NCI-H128 (cell line): ENCODE measurements around the gene CLASP1.
"Not testable (repeated sequence)": the region's sequence is repeated elsewhere in the genome, so short reads cannot be mapped to it uniquely, and the experiment has no call there.

ENCODE experiments used
- DNase-seq: peaks from one replicate; lab custom pipeline; 2025; ENCODE audit not compliant: unreplicated experiment; lab: John Stamatoyannopoulos, UW

The CLASP1 gene

DNA sequence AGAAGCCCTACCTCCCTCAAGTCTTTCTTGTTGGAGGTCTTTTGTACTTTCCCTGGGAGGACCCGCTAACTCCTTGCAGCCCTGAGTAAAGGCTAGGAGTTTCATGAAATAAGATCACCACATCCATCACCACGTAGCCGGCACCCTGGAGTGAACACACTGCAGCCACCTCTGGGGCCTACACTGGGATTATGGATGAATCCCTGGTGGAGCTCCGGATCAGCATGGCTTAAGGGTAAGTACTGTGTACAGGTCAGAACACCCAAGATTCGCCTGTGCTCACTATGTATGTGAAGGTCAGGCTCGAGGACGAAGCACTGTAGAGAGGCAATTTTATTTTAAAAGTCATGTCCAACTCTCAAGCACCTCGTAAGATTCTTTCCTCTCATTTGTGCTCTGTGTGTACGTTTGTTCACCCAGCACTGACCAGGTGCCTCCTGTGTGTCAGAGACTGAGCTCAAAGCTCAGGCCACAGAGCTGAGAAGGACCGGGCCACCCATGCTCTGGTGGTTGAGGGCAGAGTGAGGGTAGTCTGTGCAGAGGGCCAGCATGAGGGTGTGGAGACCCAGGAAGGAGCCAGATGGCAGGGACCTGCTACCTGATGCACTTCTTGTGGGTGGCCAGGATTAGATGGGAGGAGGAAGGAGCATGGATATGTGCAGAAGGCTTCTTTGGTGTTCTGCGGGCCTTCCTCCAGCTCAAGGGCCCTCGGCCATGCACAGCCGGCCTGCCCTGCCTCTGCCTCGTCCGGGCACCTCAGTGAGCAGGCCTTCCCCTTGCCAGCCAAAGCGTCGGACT lies 297.5 kb downstream of the CLASP1 start:
- no peak for DNase-seq

DNA sequence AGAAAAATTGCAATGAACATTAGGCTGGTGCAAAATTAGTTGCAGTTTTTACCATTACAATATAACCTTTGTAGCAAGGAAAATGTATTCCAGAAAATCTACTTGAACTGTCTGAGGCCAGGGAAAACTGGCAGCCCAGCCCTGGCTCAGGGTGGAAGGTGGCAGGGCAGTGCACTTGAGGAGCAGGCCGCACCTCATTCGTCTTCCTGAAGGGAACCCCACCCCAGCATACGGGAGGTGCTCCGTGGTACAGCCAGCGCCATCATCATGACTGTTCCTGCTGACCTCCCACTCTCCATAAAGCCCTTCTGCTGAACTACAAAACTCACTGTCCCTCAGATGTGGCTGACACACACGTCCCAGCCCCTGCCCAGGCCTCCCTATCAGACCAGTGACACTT lies 298.4 kb downstream of the CLASP1 start:
- no peak for DNase-seq

DNA sequence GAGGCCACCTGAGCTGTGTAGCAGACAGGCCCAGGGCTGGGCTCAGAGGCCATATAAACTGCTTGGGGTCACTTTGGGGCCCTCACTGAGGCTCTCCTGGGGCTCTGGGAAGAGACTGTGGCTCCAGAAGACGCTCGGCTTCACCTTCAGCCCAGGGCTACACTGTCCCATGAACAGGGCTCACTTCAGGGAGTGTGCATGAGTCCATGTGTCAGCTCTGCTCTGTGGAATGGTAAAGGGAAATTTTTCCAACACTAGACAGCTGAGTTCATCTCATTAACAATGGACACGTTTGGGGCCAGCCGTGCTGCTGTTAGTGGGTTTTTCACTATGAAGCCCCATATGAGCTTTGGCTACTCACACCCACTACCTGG lies 298.9 kb downstream of the CLASP1 start:
- no peak for DNase-seq

DNA sequence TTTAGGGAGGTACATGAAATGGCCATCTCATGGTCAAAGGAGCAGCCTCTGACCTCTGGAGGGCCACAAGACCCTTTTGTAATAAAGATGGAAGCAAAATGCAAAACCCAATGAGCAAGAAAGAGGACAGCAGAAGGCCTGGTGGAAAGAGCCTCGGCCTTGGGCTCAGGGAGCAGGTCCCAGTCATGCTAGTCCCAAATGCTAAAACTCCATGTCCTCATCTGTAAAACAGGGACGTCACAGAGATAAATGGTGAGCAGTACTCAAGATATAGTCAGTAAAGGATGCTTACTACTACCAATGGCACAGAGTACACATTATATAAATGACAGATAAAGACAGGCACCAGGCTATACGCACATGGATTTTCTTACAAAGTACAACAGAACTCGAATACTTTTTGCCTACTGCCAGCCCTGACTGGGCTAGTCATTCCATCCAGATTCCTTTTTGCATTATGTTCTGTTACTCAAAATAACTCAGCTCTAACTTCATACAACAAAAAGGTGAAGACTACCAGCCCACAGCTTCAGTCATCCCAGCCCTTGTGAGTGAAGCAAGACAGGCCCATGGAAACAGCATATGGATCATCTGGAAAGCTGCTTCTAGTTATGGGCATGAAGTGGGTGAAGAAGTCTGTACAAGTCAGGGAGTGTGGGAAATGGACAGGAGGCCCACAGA lies 299.4 kb downstream of the CLASP1 start:
- no peak for DNase-seq

DNA sequence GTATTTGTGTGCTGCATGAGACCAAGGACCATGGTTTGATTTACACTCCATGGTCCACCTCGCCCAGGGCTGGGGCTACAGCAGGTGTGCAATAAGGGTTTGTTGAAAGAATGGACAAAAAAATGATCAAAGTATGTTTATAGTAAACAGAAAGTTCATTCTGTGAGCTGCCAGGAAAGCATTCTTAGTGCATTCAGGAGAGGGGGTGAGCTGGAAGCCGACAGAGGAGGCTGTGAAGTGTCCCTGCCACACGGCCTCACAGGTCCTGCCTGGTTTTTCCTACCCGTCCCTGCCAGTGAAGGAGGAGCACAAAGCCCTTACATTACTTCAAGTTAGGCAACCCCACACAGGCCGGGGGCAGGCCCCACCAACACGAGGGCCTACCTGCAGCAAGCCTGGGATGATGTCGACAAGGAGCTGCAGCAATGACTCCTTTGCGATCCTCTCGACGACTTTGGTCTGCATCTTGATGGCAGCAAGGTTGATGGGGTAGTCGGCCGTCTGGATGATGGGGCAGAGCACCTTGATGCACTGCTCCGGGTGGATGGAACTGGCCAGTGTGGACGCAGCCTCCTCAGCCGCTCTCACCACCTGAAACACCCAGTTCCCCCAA lies 301.0 kb downstream of the CLASP1 start:
- DNase-seq, result no peak

DNA sequence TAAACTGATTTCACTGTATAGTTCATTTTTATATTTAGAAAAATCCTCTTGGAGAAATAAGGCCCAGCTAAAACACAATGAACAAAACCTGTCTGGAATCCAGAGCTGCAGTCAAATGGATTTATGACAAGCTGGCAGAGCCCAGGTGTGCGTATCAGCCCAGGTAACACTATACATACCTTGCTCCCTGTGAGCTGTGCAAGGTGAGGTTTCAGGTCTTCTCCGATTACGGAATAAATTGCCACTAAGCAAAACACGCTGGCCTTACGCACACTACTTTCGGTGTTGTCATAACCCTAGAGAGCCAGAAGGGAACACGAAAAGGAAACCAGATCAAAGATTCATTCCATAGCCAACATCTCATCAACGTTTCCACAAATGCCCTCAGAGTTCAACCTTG lies 302.4 kb downstream of the CLASP1 start:
- DNase-seq, result no peak

DNA sequence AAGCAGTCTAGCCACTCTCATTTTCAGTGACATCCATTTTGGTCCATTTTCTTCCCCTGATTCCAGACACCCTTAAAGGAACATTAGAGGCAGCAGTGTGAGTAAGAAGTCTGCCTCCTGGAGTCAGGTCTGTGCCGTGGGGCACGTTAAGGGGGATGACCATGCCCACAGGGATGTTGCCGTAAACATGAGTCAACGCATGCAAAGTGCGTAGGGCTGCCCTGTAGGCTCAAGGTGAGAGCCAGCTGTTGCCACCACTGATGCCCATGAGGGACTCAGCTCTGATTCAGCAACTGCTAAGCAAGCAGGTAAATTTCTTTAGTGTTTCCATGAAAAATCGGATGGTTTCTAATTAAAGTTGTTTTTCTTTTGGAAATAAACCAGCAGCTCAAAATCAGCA lies 302.9 kb downstream of the CLASP1 start:
- DNase-seq, result no peak

DNA sequence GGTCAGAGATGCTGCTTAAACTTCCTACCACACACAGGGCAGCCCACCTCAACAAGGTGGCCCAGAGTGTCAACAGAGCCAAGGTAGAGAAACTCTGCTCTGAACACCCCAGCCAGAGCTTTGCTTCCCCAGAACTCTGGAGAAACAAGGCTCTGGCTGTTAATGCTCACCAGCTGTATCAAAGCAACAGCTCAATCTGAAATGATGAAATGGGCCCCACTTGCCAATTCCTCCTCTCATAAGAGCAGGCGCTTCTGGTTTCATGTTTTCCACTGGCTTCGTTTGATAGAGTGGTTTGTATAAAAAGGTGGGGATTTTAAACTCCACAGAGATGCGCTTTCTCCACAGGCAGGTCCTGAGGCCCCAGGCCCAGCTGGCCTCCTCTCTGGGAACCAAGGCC lies 303.4 kb downstream of the CLASP1 start:
- no peak for DNase-seq

DNA sequence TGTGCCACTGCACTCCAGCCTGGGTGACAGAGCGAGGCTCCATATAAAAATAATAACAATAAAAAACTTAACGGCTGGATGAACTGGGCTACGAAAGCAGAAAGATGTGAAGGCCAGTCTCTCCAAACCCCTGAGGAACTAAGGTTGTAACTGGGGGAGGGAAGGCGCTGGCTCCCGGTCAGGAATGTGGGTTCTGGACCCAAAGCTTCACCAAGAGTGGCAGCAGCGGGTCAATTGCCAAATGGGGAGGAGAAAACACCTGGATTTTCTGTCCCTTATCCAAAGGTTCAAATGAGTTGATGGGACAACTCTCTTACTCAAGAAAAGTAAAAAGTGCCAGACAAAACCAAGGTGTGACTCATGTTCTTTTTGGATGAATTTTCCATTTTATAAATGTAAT lies 304.2 kb downstream of the CLASP1 start:
- no peak for DNase-seq

DNA sequence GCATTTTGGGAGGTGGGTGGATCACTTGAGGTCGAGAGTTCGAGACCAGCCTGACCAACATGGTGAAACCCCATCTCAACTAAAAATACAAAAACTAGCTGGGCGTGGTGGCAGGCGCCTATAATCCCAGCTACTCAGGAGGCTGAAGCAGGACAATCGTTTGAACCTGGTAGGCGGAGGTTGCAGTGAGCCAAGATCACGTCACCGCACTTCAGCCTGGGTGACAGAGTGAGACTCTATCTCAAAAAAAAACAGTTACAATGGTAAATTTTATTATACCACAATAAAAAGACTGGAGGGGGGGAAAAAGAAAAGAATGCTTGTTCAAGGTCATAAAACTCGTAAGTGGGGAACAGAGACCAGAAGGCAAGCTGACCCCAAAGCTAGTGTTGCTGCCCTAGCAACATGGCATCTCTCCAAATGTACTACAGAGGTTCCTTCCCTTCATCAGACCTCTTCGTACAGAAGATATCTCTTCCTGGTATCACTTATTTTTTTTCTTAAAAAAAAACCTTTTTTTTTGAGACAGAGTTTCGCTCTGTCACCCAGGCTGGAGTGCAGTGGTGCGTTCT lies 305.3 kb downstream of the CLASP1 start:
- DNase-seq, result not testable (repeated sequence)

DNA sequence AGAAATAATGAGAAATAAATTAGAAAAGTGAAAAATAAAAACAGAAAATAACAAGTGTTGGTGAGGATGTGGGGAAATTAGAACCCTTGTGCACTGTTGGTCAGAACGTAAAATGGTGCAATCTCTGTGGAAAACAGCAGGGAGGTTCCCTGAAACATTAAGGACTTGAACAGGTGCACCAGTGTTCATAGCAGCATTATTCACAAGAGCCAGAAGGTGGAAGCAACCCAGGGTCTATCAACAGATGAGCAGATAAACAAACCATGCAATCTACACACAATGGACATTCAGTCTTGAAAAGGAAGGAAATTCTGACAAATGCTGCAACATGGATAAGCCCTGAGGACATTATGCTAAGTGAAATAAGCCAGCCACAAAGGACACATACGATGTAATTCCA lies 306.1 kb downstream of the CLASP1 start:
- no peak for DNase-seq

DNA sequence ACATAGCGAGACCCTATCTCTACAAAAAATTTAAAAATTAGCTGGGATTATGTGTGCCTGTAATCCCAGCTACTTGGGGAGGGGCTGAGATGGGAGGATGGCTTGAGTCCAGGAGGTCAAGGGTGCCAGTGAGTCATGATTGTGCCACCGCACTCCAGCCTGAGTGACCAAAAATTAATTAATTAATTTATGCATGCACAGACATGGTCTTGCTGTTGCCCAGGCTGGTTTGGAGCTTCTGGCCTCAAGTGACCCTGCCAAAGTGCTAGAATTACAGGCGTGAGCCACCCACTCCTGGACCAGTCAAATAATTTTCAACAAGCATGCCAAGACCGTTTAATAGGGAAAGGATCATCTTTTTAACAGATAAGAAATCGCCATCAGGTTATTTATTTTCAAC lies 306.5 kb downstream of the CLASP1 start:
- DNase-seq, result no peak

DNA sequence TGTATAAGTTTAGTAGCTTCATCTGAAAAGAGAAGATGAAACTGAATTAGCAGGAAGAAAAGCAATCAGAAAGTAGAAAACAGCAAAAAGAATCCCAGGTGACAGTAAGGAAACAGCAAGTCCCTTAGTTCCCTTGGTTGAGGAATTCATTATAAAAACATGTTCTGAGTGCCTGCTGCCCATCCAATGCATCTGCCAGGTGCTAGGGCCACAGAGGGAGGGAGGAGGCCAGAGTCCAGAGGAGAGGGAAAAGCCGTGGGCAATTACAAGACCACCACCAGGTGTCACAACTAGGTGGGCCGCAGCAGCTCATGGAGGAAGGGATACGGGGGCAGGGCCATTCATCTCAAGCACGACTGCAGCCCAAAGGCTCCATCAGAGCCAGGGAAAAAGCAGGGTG lies 308.3 kb downstream of the CLASP1 start:
- no peak for DNase-seq

DNA sequence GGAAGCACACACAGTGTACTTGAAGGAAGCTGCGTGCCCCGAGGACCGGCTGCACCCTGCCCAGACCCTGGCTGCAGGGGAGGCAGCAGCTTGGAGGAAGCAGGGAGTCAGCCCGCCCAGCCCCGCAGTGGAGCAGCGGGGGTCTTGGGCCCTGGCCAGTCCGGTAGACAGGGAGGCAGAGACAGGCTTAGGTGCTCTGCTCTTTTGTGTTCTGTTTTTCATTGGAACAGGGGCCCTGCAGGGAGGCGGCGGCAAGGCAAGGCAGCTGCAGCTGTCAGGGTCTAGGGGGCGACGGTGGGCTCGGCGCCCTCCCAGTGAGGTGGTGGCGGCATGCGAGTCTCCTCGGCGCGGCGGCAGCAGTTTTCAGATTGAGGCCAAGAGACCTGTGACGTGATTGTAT lies 311.0 kb downstream of the CLASP1 start:
- no peak for DNase-seq

DNA sequence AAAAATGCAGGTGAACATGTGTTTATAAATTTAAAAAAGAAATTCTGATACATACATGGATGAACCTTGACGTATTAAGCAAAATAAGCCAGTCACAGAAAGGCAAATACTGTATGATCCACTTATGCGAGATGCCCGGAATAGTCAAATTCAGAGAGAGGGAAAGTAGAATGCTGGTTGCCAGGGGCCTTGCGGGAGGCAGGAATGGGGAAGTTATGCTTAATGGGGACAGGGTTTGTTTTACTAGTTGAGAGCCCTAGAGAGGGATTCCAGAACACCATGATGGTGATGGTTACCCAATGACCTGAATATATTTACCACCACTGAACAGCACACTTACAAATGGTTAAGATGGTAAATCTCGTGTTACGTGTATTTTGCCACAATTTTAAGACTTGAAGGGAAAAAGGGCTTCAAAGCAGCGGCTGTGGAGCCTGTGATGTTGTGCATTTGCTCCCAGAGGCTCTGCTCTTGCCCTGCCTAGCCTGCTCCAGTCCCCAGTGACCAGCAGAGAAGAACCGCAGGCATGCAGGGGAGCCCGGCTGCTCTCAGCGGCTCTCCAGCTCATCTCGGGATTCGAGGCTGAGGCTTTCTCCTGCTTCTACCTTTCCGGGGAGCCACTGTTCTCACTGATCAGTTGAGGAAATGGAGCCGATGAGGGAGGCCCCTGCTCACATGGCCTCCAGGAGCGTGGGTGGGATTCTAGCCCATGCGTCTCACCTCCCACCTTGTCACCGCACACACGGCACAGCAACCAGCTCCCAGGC lies 312.6 kb downstream of the CLASP1 start:
- no peak for DNase-seq

DNA sequence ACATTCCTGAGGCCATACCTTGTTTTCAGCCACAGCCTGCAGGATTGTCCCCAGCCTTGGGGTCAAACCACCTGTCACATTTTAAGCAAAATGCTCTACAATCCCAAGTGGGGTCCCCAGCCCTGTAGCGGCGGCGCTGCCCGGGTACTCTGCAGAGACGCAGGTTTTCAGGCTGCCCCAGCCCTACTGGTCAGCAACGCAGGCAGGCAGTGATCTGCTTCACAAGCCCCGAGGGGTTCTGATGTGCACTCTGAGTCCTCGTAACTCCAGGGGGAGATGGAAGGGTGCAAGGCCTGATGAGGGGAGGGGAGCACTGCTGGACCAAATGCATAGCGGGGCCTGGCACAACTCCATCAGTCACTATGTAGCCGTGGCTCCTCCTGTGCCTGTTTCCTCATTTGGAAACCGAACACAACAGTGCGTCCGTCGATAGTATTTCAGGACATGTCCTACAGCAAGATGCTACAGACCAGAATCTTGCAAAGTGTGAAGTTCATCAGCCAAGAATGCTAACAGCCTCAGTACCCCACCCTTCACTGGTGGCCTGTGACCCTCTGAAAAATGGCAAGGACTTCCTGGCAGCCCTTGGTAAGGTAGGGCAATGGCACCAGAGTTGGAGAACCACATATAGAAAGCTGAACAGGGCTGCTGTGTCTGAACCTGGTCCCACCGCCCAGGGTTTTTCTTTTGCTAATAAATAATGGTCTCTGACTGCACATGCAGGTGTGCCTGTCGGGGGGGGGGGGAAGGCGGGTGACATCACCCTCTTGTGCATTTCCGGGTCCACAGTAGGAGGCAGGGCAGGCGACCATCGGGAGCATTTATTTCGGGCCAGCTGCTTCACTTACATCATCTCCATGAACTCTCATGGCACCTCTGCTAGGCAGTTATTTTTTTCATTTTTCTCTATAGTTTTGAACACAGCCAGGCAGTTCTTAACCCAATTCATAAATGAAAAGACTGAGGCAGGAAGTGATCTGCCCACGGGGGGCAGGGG lies 313.7 kb downstream of the CLASP1 start:
- no peak for DNase-seq

DNA sequence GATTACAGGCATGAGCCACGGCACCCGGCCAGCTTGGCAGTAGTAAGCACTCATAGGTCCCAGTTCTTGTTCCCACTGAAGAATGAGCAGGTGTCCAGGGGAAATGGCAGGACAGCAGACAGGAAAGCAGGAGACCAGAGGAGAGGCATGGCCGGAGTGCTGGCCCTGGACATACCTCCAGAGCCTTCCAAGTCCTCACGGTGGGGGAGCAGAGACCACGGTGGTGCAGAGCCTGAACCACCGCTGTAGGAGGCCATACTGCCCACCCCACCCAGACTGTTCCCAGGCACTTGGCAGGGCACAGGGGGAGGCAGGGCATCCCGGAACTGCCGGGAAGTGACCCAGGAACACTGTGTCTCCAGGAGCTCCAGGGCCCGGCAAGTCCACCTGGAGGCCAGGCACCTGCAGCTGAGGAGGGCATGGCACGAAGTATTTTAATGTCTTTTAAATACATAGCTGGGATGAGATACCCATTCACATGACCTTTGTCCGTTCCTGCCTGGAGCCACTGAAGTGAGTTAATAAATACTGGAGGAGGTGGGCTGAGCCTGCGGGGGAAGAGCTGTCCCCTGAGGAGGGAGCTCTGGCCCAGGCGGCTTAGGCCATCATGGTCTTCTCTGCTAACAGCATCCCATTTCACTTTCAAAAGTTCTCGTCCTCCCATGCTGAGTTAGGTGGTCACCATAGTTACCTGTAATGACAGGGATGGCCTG lies 314.5 kb downstream of the CLASP1 start:
- DNase-seq, result no peak

DNA sequence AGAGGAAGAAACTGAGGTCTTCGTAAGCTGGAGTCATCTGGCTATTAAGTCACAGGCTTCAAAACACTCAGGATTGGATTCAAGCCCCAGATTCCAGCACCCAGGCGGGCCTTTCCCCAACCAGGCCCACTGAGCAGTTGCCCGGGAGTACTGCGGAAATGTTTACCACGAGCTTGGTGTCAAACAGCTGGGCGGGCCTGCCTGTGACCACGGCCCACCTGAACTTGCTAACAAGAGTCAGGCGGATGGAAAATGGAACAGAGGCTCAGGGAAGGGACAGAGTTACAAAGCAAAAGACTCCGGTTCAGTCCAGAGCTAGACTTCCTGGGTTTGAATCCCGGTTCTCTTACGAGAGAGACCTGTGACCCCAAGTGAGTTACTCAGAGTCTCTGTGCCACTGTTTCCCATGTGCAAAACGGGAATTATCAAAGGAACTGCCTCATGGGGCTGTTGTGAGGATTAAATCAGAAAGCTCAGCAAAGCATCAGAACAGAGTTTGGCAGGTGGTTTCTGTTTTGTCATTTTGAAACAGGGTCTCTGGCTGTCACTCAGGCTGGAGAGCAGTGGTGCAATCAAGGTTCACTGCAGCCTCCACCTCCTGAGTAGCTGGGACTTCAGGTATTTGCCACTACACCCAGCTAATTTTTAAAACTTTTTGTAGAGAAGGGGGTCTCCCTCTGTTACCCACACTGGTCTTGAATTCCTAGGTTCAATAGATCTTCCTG lies 315.3 kb downstream of the CLASP1 start:
- no peak for DNase-seq

DNA sequence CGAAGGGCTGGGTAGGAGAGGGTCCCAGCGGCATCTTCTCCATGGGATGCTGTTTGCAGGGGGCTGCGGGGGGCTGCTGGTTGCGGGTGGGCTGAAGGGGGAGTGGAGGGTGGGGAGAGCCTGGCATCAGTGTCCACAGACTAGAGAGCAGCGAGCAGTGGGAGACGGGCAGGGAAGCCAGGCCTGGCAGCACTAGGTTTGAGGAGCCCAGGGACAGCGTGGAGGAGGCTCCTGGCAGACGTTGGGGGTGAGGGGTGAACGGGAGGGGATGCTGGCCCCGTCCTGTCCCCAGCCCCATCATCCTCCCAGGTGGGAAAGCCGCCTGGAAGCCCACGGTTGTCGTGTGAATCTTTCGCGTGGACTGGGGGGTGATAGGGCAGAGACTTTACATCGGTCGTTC lies 316.0 kb downstream of the CLASP1 start:
- no peak for DNase-seq
